OCI-LY1 (cell line): ENCODE measurements around the gene MAGI1.

Experiments used
- EZH2 ChIP-seq: fragments of 200-600 bp; sonication (generic), shearing (Covaris generic); IDR thresholded peaks from 2 replicates; pipeline ENCODE4 v1.8.0; 2017; ENCODE audit warnings: borderline replicate concordance, mixed run types, mild to moderate bottlenecking, antibody characterized with exemption, low read length, moderate library complexity, mixed read lengths
- TF ChIP-seq, protein P1 (sequence below): fragments of 200-600 bp; sonication (generic), shearing (Covaris generic); IDR thresholded peaks from 2 replicates; pipeline ENCODE4 v1.5.1; 2017; ENCODE audit warnings: mild to moderate bottlenecking, antibody characterized with exemption, low read length, moderate library complexity, mixed read lengths

DNA sequence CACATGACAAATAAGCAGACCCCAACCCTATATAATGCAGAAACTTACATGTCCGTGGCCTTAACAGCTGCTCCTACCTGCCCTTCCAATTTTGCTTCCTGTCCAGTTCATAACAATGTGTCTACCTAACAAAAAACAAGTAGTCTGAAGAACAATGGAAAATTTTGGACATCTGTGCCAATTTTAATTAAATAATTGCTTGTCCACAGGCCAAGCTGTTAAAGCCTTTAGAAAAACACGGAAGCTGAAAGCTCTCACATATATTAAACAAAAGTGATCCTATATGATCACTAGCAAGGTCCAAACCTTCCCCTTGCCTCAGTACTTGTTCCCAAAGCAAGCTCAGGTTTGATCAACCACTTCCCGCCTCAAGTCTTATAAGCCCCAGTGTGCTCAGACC lies 37.1 kb downstream of the MAGI1 start:
- TF ChIP-seq, protein P1, sequence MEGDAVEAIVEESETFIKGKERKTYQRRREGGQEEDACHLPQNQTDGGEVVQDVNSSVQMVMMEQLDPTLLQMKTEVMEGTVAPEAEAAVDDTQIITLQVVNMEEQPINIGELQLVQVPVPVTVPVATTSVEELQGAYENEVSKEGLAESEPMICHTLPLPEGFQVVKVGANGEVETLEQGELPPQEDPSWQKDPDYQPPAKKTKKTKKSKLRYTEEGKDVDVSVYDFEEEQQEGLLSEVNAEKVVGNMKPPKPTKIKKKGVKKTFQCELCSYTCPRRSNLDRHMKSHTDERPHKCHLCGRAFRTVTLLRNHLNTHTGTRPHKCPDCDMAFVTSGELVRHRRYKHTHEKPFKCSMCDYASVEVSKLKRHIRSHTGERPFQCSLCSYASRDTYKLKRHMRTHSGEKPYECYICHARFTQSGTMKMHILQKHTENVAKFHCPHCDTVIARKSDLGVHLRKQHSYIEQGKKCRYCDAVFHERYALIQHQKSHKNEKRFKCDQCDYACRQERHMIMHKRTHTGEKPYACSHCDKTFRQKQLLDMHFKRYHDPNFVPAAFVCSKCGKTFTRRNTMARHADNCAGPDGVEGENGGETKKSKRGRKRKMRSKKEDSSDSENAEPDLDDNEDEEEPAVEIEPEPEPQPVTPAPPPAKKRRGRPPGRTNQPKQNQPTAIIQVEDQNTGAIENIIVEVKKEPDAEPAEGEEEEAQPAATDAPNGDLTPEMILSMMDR = no peak
- TF ChIP-seq EZH2 = no peak
